GM12873 (cell line): ENCODE results near the gene APBA2.

Experiments used
- TF ChIP-seq, protein P1 (sequence below): IDR thresholded peaks from 2 replicates; pipeline ENCODE4 v1.5.1; 2012; ENCODE audit warnings: low read depth, mild to moderate bottlenecking, moderate library complexity, low read length, control low read depth; ENCODE audit not compliant: insufficient read depth; ENCODE audit errors: missing control alignments

The APBA2 gene

DNA sequence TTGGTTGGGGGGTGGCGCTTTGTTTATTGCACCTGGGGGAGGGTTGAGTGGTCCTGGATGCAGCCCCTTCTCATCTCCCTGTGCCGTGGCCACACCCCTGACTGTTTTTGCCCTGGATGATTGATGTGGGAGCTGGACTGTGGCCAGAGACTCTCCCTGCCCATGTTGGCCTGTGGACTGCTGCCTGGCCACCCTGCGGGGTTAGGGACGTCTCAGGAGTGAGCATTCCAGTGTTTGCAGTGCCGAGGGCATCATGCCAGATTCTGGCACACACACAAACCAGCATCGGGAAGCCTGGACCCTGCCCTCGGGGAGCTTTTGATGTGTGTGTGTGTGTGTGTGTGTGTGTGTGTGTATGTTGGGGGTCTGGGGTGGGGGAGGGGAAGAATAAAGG is 15.8 kb downstream of the APBA2 start:
- TF ChIP-seq, protein P1, sequence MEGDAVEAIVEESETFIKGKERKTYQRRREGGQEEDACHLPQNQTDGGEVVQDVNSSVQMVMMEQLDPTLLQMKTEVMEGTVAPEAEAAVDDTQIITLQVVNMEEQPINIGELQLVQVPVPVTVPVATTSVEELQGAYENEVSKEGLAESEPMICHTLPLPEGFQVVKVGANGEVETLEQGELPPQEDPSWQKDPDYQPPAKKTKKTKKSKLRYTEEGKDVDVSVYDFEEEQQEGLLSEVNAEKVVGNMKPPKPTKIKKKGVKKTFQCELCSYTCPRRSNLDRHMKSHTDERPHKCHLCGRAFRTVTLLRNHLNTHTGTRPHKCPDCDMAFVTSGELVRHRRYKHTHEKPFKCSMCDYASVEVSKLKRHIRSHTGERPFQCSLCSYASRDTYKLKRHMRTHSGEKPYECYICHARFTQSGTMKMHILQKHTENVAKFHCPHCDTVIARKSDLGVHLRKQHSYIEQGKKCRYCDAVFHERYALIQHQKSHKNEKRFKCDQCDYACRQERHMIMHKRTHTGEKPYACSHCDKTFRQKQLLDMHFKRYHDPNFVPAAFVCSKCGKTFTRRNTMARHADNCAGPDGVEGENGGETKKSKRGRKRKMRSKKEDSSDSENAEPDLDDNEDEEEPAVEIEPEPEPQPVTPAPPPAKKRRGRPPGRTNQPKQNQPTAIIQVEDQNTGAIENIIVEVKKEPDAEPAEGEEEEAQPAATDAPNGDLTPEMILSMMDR: no peak

DNA sequence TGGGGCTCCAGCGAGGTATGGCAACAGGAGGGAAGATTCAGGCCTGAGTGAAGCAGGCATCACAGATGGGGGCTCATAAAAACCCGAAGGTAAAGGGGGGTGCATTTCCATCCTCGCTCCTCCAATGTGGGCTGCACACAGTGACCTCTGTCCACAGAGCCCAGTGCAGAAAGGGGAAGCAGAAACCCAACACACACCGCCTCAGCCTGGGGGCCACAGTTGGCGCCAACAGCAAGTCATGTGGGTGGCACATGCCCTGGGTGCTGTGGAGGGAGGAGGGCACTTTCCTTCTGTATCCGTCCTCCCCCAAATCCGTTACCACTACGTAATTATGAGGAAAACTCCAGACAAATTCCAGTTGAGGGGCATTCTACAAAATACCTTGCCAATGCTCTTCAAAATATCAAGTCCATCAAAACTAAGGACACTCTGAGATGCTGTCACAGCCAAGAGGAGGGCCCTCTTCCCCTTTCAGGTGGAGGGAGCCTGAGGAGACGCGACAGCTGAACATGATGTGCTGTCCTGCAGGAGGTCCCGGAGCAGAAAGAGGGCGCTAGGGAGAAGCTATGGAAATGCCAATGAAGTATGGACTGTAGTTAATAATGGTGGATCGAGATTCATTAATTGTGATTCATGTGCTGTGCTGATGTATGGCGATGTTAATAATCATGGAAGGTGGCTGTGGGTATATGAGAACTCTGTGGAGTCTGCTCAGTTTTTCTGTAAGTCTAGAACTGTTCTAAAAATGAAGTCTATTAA is 16.4 kb downstream of the APBA2 start:
- TF ChIP-seq, protein P1: peak; percentile 14

DNA sequence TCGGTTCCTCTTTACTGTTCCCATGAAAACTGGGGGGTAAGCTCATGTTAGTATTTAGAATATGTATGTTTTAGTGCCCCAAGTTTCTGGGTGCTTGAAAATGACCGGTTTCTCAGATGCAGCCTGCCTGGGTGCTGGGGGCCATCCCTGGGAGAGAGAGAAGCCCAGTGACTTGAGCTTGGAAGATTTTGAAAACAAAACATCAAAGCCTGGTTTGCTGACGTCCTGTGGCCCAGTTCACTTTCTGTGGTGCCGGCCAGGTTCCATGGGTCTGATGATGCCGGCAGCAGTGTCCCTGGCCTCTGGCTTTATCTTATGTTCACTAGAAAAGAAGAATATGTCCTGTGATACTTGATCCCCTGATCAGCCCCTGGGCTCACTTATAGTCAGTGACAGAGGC is 17.1 kb downstream of the APBA2 start:
- TF ChIP-seq, protein P1: no peak

DNA sequence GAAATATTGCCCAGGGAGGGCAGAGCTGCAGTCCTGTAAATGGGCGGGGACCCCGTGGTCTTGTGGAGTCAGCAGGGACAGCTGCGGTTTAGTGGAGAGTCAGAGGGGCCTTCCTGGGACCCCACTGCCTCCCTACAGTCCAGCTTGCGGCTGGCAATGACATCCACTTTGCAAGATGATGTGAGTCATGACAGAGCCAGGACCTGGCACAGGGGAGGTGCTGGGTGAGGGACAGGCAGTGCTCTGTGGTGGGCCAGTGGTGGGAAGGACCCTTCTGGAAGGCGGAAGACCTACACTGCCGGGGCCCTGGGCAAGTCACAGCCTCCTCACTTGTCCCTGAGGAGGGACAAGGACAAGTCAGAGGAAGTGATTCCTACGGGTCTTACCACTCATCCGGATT is 17.8 kb downstream of the APBA2 start:
- TF ChIP-seq, protein P1: no peak

DNA sequence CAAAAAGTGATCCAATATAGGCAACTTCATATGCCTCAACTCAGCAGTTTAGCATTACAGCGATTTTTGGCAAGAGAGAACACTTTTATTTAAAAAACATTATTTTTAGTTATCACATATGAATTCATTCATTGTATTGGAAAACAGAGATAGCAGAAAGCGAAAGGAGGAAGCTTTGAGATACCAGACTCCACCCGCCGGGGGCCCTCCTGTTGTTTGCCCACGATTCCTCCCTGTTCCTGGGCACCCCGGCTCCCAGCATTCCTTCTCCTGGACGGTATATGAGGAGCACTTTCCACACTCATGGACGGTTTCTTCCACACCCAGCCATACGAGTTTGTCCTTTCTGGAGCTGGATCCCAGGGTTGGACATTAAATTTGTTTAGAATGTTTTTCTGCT is 18.2 kb downstream of the APBA2 start:
- TF ChIP-seq, protein P1: no peak

DNA sequence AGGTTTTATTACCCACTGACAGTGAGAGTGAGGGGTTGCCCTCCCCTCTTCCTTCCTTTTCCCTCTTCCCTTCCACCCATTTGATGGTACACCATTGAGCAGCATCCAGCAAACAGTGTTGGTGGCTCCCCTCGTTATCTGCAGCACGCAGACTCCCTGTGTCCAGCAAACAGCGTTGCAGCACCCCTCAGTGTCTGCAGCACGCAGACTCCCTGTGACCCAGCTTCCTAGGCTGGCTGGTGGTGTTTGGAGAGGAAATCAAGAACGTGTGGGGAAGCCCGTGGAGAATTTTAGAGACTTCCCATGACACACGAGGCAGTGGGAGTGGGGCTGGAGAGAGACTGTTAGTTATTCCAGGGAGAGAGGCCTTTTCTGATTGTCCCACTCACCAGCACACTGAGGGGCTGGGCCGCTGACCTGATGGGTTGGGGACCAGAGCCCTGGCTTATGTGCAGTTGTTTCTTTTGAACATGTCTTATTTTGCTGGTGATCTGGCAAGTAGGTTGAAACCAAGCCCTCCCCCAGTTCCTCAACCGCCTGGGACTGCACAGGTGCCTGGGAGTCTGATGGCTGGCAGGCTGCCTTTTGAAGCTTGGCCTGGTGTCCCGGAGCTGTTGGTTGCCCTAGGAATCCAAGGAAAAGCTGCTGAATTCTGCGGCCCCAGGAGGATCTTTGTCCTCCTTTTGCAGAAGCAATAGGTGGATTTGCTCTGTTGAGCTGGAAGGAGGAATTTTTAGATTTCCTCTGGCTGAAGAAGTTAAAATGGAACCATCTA is 19.0 kb downstream of the APBA2 start:
- TF ChIP-seq, protein P1: no peak

DNA sequence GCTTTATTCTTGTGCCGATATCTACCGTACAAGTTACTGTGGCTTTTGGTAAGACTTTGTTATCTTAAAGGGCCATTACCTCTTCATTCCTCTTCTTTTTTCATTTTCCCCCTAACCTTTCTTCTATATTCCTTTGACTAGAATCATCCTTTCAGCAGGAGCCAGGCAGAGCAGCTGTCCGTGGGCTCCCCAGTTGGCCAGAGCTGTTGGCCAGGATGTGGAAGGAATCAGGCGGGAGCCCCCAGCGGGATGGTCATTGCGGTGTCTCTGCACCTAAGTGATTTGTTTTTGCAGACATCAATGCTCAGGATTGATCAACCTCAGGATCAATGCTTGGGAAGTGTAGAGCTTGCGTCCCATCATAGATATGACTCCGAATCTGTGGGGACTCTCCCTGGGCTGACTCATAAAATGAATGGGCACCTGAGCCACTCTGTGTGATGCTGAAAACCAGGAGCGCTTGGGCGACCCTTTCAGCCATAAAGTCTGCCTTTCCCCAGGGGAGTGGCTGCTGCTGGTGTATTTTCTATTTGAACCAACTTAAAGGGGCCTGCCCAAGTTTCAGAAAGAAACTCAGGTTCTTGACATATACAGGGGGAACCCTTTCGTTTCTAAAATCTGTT is 21.7 kb downstream of the APBA2 start:
- TF ChIP-seq, protein P1: no peak
